Measurements from ENCODE around the gene AZIN2.
"Not testable (repeated sequence)": the region's sequence is repeated elsewhere in the genome, so short reads cannot be mapped to it uniquely, and the experiment has no call there.

Gene AZIN2

GRCh38 chr1:33096363-33097005 is 15.5 kb downstream of the AZIN2 start:
- DNase-seq, result no peak

- DNase-seq, result no peak
Measured at GRCh38 chr1:33097137-33097611, 16.2 kb downstream of the AZIN2 start.

- no peak for DNase-seq
Measured at GRCh38 chr1:33097762-33098161, 16.8 kb downstream of the AZIN2 start.

GRCh38 chr1:33098371-33098770 is 17.4 kb downstream of the AZIN2 start:
- peak; percentile 31 for DNase-seq

- peak; percentile 90 for DNase-seq
Measured at GRCh38 chr1:33099290-33100118, 18.6 kb downstream of the AZIN2 start.

- not testable (repeated sequence) for DNase-seq
Measured at GRCh38 chr1:33100119-33100415, 19.1 kb downstream of the AZIN2 start.

- no peak for DNase-seq
Measured at GRCh38 chr1:33110477-33110876, 29.5 kb downstream of the AZIN2 start.

- no peak for DNase-seq
Measured at GRCh38 chr1:33111965-33112364, 31.0 kb downstream of the AZIN2 start.

GRCh38 chr1:33117440-33118085 is 36.6 kb downstream of the AZIN2 start:
- no peak for DNase-seq

- no peak for DNase-seq
Measured at GRCh38 chr1:33118274-33118673, 37.3 kb downstream of the AZIN2 start.

- no peak for DNase-seq
Measured at GRCh38 chr1:33119050-33119449, 38.1 kb downstream of the AZIN2 start.

- DNase-seq, result no peak
Measured at GRCh38 chr1:33119532-33120217, 38.7 kb downstream of the AZIN2 start.

- no peak for DNase-seq
Measured at GRCh38 chr1:33120436-33121231, 39.7 kb downstream of the AZIN2 start.

- DNase-seq, result no peak
Measured at GRCh38 chr1:33121728-33122127, 40.8 kb downstream of the AZIN2 start.

GRCh38 chr1:33122483-33123178 is 41.7 kb downstream of the AZIN2 start:
- no peak for DNase-seq

- DNase-seq, result no peak
Measured at GRCh38 chr1:33123266-33123665, 42.3 kb downstream of the AZIN2 start.

GRCh38 chr1:33124647-33125046 is 43.7 kb downstream of the AZIN2 start:
- DNase-seq, result not testable (repeated sequence)

GRCh38 chr1:33126411-33127000 is 45.6 kb downstream of the AZIN2 start:
- no peak for DNase-seq

- peak; percentile 100 for DNase-seq
Measured at GRCh38 chr1:33127001-33127823, 46.3 kb downstream of the AZIN2 start.

GRCh38 chr1:33128781-33129180 is 47.8 kb downstream of the AZIN2 start:
- no peak for DNase-seq
